Mesenchymal stem cell (in vitro differentiated cells and primary cell): ENCODE measurements around the gene NPIPA5.
"Not testable (repeated sequence)": the region's sequence is repeated elsewhere in the genome, so short reads cannot be mapped to it uniquely, and the experiment has no call there.

Experiments
- DNase-seq: peaks from one replicate; pipeline ENCODE4 v3.0.0-alpha.2; 2013
- H2AFZ ChIP-seq: one replicate; pipeline ENCODE4 v1.6.1; 2013; ENCODE audit warnings: low read depth, mild to moderate bottlenecking, control low read depth, inconsistent platforms, low read length, moderate library complexity
- H2AK5ac ChIP-seq: 2 replicates; pipeline ENCODE4 v1.6.1; 2013; ENCODE audit warnings: low read length, moderate library complexity, mild to moderate bottlenecking, inconsistent platforms; ENCODE audit not compliant: severe bottlenecking
- H2BK120ac ChIP-seq: one replicate; pipeline ENCODE4 v1.6.1; 2013; ENCODE audit warnings: low read depth, mild to moderate bottlenecking, inconsistent platforms, low read length, moderate library complexity
- H2BK12ac ChIP-seq, 2 experiments: one replicate each; pipeline ENCODE4 v1.6.1; 2013; ENCODE audit warnings: inconsistent platforms in 2 of 2, low read length in 2 of 2, mild to moderate bottlenecking in 2 of 2, moderate library complexity in 2 of 2, control low read depth in 1 of 2
- H2BK15ac ChIP-seq: one replicate; pipeline ENCODE4 v1.6.1; 2013; ENCODE audit warnings: mild to moderate bottlenecking, low read depth, inconsistent platforms; ENCODE audit not compliant: poor library complexity, severe bottlenecking
- H2BK5ac ChIP-seq: 2 replicates; pipeline ENCODE4 v1.6.1; 2013; ENCODE audit warnings: low read depth, mild to moderate bottlenecking, low read length, control low read depth, inconsistent platforms; ENCODE audit not compliant: poor library complexity, severe bottlenecking
- H3K14ac ChIP-seq, 2 experiments: one replicate each; pipeline ENCODE4 v1.6.1; 2013; ENCODE audit warnings: inconsistent platforms in 2 of 2, low read length in 2 of 2, control low read depth in 1 of 2, mild to moderate bottlenecking in 1 of 2, moderate library complexity in 1 of 2
- H3K18ac ChIP-seq, 2 experiments: one replicate each; pipeline ENCODE4 v1.6.1; 2013; ENCODE audit warnings: inconsistent platforms in 2 of 2, low read length in 2 of 2, control low read depth in 1 of 2, low read depth in 1 of 2, mild to moderate bottlenecking in 1 of 2
- H3K23ac ChIP-seq, 2 experiments: one replicate each; pipeline ENCODE4 v1.6.1; 2013; ENCODE audit warnings: inconsistent platforms in 2 of 2, low read length in 2 of 2, mild to moderate bottlenecking in 2 of 2, moderate library complexity in 2 of 2, control low read depth in 1 of 2
- H3K27ac ChIP-seq: 2 replicates; pipeline ENCODE4 v1.5.1; 2013; ENCODE audit warnings: mild to moderate bottlenecking, moderate library complexity, low read length, control low read depth, inconsistent platforms; ENCODE audit not compliant: poor library complexity, severe bottlenecking
- H3K27me3 ChIP-seq, 2 experiments: 2 replicates each; pipeline versions ENCODE4 v1.6.1 to v1.7.0; 2013; ENCODE audit warnings: low read length in 2 of 2, mild to moderate bottlenecking in 2 of 2, moderate library complexity in 2 of 2, control low read depth in 1 of 2, inconsistent platforms in 1 of 2; ENCODE audit not compliant: control insufficient read depth in 1 of 2, insufficient read depth in 1 of 2
- H3K36me3 ChIP-seq, 2 experiments: 2 replicates each; pipeline versions ENCODE4 v1.6.1 to v1.7.0; 2013; ENCODE audit warnings: low read length in 2 of 2, control low read depth in 1 of 2, inconsistent platforms in 1 of 2, low read depth in 1 of 2, mild to moderate bottlenecking in 1 of 2; ENCODE audit not compliant: insufficient read depth in 2 of 2, control insufficient read depth in 1 of 2
- H3K4ac ChIP-seq, 2 experiments: one replicate each; pipeline ENCODE4 v1.6.1; 2013; ENCODE audit warnings: inconsistent platforms in 2 of 2, low read length in 2 of 2, mild to moderate bottlenecking in 2 of 2, moderate library complexity in 2 of 2, control low read depth in 1 of 2, low read depth in 1 of 2
- H3K4me1 ChIP-seq: 2 replicates; pipeline ENCODE4 v1.6.1; 2013; ENCODE audit warnings: low read depth, low read length, control low read depth; ENCODE audit not compliant: control insufficient read depth, insufficient read depth
- H3K4me2 ChIP-seq: 2 replicates; pipeline ENCODE4 v1.6.1; 2013; ENCODE audit warnings: low read length, mild to moderate bottlenecking, inconsistent platforms; ENCODE audit not compliant: poor library complexity, severe bottlenecking
- H3K4me3 ChIP-seq, 2 experiments: 2 replicates each; pipeline versions ENCODE4 v1.5.1 to v1.7.0; 2013; ENCODE audit warnings: low read length in 2 of 2, mild to moderate bottlenecking in 2 of 2, control low read depth in 1 of 2, low read depth in 1 of 2; ENCODE audit not compliant: insufficient read depth in 1 of 2
- H3K79me1 ChIP-seq: replicated peaks from 2 replicates; pipeline ENCODE4 v1.6.1; 2013; ENCODE audit warnings: mild to moderate bottlenecking, control low read depth, low read length, inconsistent platforms; ENCODE audit not compliant: poor library complexity, severe bottlenecking
- H3K9ac ChIP-seq: 2 replicates; pipeline ENCODE4 v1.7.0; 2013; ENCODE audit warnings: mild to moderate bottlenecking, low read length, moderate library complexity
- H3K9me3 ChIP-seq: 2 replicates; pipeline ENCODE4 v1.7.0; 2013; ENCODE audit warnings: mild to moderate bottlenecking, low read length; ENCODE audit not compliant: control insufficient read depth
- H4K8ac ChIP-seq: one replicate; pipeline ENCODE4 v1.6.1; 2013; ENCODE audit warnings: inconsistent platforms, mild to moderate bottlenecking, low read length, moderate library complexity
- H4K91ac ChIP-seq: one replicate; pipeline ENCODE4 v1.6.1; 2013; ENCODE audit warnings: mild to moderate bottlenecking, low read length, inconsistent platforms
- WGBS: methylation state at CpG from one replicate; pipeline ENCODE4 v1.1.7; 2013; ENCODE audit warnings: mixed read lengths; 5-methylcytosine and 5-hydroxymethylcytosine counted together

Gene NPIPA5

DNA sequence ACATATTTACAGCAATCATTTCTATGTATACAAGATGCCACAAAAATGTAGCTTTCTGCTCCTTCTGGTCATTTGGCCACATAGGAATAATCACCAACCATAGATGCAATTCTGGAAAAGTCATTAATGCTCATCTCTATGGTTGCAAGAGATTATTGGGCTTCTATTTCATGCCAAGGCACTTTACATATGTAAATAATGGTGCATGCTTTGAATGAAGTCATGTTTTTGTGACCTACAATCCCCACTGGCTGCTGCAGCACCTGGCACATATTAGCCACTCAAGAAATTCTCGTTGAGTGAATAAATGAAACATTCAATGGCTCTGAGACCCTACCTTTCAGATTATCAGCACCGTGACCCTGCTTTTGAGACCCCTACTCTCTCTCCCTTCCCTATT is 47.1 kb downstream of the NPIPA5 start:
- H3K23ac ChIP-seq, H3K14ac ChIP-seq, H2AFZ ChIP-seq, H2BK5ac ChIP-seq, H2AK5ac ChIP-seq, H4K8ac ChIP-seq, H4K91ac ChIP-seq, H3K79me1 ChIP-seq, H3K4ac ChIP-seq, H3K36me3 ChIP-seq, H3K18ac ChIP-seq, H3K9ac ChIP-seq, DNase-seq, H3K4me2 ChIP-seq, H2BK120ac ChIP-seq, H3K27me3 ChIP-seq, H3K4me1 ChIP-seq, H3K9me3 ChIP-seq, H3K27ac ChIP-seq, H2BK12ac ChIP-seq, H2BK15ac ChIP-seq, H3K4me3 ChIP-seq: not testable (repeated sequence)
- no CpG with 5 or more reads among the region's 2 CpGs for WGBS

DNA sequence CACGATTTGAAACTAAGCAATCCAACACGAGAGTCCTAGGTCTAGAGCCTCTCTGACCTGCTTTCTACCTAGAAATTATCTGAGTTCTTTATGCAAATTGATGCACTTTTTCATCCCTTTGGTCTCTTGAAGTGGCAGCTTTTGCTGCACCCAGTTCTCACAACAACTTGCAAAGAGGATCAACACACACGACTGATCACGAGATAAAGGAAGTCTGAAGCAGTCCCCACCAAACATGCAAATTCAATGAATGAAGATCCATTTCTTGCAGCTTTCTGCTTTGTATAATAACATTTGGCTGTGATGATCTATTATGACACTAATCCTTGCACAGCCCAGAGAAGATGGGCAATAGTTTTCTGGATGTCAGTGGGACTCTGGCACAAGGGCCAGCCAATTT is 53.1 kb downstream of the NPIPA5 start:
- H2BK15ac ChIP-seq, H3K9ac ChIP-seq, H3K4me3 ChIP-seq, H3K36me3 ChIP-seq, H3K23ac ChIP-seq, H2BK12ac ChIP-seq, H2BK5ac ChIP-seq, H2BK120ac ChIP-seq, DNase-seq, H3K18ac ChIP-seq, H3K4me2 ChIP-seq, H3K4me1 ChIP-seq, H3K27ac ChIP-seq, H4K91ac ChIP-seq, H3K4ac ChIP-seq, H3K9me3 ChIP-seq, H3K14ac ChIP-seq, H2AK5ac ChIP-seq, H2AFZ ChIP-seq, H3K79me1 ChIP-seq, H3K27me3 ChIP-seq, H4K8ac ChIP-seq: not testable (repeated sequence)
- no CpG with 5 or more reads among the region's 4 CpGs for WGBS

GRCh38 chr16:15323373-15323772 is 54.7 kb downstream of the NPIPA5 start:
- not testable (repeated sequence) for H2BK120ac ChIP-seq, H2AFZ ChIP-seq, H2BK12ac ChIP-seq, H3K4me2 ChIP-seq, H3K4ac ChIP-seq, H2BK15ac ChIP-seq, H3K4me1 ChIP-seq, H4K91ac ChIP-seq, H4K8ac ChIP-seq, H3K18ac ChIP-seq, H3K4me3 ChIP-seq, DNase-seq, H3K9me3 ChIP-seq, H3K23ac ChIP-seq, H2BK5ac ChIP-seq, H3K27me3 ChIP-seq, H3K9ac ChIP-seq, H2AK5ac ChIP-seq, H3K27ac ChIP-seq, H3K36me3 ChIP-seq, H3K14ac ChIP-seq, H3K79me1 ChIP-seq
- WGBS, result no CpG with 5 or more reads among the region's 6 CpGs

- H3K27ac ChIP-seq, H3K4me2 ChIP-seq, H3K27me3 ChIP-seq, H3K4me1 ChIP-seq, H3K36me3 ChIP-seq, H3K4me3 ChIP-seq, H2AK5ac ChIP-seq, H3K23ac ChIP-seq, H2BK15ac ChIP-seq, H3K18ac ChIP-seq, DNase-seq, H2BK120ac ChIP-seq, H4K8ac ChIP-seq, H2BK12ac ChIP-seq, H4K91ac ChIP-seq, H3K79me1 ChIP-seq, H3K9ac ChIP-seq, H2BK5ac ChIP-seq, H3K9me3 ChIP-seq, H3K14ac ChIP-seq, H3K4ac ChIP-seq, H2AFZ ChIP-seq: not testable (repeated sequence)
- WGBS, result 55% methylated on average over 1 of the region's 2 CpGs
Measured at GRCh38 chr16:15321221-15321620, 56.9 kb downstream of the NPIPA5 start.
